NCI-H748 treated with DMSO at 0.1 percent for 48 hours (cell line): ENCODE data around the gene MAP3K6.
A peak's percentile ranks its signal among the peaks of the same experiment; 100 is the strongest.

Source experiments
- DNase-seq: peaks from one replicate; lab custom pipeline; 2025; lab: John Stamatoyannopoulos, UW

The MAP3K6 gene

DNA sequence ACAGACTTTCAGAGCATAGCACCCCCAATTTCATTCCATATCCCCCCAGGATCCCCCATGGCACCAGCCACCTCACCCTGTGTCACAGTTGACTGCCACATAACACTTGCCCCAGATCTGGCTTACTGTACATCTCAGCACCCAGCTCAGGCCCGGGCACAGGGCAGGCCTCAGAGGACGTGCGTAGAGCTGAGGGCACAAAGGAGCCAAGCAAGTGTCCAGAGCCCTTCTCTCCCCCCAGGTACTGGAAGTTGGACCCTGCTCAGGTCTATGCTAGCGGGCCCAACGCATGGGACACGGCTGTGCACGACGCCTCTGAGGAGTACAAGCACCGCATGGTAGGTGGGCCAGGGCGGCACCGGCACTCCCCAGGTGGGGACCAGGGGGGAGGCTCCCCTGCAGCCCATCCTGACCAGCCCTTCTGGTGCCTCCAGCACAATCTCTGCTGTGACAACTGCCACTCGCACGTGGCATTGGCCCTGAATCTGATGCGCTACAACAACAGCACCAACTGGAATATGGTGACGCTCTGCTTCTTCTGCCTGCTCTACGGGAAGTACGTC is 33.0 kb downstream of the MAP3K6 start:
- no peak for DNase-seq

DNA sequence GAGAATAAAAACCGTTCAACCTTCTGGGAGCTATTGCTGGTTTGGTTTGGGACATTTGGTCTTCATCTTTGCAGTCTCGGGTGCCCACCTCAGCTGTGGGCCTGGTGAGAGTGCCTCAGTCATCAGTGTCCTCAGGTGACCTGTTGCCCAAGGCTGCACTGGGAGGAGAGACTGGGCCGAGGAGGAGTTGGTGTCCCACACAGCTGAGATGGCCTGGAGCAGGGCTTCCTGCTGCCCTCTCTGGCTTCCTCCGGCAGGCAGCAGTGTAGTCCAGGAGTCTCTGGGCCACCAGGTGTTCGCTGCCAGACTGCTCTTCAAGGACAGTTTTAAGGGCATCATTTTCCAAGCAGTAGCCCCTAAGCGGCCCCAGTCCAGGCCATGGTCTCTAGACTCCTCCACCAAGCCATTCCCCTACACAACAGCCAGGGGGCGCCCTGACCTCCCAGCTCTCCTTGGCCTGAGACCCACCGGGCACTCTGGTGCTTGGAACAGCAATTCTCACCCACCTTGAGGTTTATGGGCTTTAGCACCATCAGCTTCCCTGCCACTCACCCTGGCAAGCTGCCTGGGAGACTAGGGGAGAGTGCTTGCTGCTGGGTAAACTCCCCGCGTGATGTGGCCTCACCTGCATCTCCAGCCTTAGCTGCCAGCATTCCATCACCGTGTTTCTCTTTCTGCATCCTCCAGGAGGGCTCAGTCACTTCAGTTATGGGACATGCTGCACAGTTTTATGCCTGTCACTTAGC is 34.1 kb downstream of the MAP3K6 start:
- DNase-seq = no peak

DNA sequence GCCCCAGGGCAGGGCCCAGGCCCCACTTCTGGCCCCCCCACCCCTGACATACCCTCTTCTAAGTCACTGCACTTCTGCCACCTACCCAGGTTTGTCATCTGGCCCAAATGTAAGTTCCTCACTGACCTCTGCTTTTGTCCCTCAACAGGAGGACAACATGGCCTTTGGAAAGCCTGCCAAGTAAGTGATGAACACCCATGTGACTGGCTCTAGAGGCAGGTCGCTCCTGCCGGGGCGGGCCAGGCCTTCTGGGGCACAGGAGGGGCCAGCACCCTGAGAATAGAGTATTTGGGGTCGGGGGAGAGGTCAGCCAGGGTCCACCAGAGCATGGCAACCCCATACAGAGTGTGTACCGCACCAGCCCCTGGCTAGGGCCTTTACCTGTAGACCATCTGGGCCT is 34.8 kb downstream of the MAP3K6 start:
- DNase-seq = no peak

DNA sequence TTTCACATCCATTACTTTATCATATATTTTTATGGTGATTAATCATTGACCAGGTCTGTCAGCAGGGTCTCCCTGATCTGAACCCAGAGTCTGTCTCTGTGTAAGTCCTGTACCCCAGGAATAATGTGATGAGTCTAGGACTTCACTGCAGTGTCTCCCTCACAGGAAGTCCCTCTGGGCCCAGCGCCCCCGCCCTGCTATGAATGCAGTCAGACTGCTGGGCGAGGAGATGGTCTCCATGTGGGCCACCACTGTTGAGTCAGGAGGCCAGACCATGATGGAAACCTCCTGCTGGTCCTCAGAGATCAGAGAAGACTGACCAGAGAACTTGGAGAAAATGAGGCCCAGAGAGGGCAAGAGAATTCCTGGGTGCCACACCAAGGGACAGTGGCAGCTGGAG is 35.3 kb downstream of the MAP3K6 start:
- DNase-seq = no peak

DNA sequence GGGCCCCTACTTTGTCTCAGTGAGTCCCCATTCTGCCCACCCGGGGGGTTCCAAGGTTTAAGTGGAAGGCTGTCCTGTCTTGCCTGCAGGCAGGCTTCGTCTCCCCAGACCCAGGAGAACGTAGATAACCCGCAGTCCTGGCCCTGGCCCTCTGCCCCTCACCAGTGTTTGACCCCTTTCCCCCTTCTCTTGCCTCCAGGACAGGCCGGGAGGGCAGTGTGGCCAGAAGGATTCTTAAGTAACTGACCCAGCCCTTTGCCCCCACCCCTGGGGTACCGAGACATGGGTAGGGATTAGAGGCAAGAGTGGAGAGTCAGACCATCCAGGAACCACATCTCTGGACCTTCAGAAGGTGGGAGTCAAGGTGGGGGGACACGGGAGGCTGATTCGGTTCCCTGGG is 36.0 kb downstream of the MAP3K6 start:
- no peak for DNase-seq

DNA sequence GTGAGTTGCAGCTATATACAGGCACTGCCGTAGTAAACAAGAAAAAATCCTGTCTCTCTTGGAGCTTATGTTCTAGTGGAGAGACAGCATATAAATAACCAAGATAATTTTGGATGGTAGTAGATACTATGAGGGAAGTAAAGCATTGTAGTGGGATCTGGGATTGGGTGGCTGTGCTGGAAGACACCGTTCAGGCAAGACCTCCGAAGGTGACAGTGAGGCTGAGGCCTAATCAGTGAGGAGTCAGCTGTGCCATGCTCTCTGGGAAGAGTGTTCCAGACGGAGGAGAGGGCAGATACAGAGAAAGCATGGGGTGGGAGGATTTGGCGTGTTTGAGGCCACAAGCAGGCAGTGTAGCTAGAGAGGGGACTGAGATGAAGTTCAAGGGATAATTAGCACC is 38.8 kb downstream of the MAP3K6 start:
- DNase-seq = no peak

DNA sequence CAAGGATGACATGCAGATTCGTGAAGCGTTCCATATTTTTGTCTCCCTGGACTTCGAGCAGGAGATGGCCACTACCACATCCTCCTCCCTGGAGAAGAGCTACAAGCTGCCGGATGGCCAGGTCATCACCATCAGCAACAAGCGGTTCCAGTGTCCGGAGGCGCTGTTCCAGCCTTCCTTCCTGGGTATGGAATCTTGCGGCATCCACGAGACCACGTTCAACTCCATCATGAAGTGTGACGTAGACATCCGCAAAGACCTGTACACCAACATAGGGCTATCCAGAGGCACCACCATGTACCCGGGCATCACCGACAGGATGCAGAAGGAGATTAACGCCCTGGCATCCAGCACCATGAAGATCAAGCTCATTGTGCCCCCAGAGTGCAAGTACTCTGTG is 41.5 kb downstream of the MAP3K6 start:
- no peak for DNase-seq

DNA sequence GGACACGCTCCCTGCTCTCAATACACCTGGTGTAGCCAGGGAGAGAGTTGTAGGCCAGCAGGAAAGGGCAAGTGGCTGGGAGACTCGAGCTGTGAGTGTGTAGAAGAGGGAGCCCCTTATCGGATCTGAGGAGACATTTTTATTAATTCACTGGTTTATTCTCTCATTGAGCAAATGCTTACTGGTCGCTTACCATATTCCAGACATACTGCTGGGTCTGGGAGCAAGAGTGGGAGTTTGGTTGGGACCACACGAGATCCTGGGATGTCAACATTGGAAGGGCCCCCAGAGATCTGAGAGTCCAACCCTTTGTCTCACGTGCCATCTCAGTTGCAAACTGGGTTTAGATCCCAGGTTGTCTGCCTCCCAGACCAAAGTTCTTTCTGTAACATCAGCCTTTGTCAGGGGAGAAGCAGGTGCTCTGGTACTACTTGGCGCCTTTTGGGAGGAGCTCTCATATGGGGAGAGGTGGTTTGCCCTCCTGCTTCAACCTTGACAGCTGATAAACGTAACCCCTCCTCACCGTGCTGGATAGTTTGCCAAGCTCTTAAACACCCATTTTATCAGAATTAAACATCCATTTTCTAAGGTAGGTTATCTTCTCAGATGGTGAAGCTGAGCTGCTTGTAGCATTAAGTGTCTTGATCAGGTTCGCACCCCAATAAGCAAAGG is 44.1 kb downstream of the MAP3K6 start:
- no peak for DNase-seq

DNA sequence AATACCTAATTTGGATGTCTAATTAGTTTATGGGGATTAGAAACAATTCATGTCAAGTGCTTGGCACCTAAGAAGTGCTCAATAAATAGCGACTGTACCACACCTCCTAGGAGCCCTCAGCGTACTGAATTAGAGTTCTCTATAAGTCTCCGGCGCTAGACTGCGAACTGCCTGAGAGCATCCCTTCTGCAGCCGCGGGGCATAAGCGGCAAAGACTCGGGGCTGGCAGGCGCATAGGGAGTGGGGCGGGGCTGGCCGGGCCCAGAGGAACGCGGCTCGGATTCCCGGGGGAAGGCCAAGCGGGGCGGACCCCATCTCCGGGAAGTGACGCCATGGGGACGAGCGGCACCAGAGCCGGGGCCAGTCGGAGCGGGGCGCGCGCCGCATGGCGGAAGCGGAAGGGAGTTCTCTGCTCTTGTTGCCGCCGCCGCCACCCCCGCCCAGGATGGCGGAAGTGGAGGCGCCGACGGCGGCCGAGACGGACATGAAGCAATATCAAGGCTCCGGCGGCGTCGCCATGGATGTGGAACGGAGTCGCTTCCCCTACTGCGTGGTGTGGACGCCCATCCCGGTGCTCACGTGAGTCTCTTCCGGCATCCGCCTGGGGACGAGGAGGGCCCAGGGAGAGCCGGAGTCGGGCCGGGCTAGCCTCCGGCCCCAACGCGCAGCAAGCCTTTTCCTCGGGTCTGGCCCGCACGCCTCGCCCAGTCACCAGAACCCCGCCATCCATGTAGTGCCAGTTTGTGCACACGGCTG is 44.8 kb downstream of the MAP3K6 start, which contains the start of gene TMEM222:
TSS of gene TMEM222 (plus strand) at position 351 of the 756 bp plus-strand sequence. CDS start at position 386, 35 bp downstream.
- peak; percentile 85 for DNase-seq

DNA sequence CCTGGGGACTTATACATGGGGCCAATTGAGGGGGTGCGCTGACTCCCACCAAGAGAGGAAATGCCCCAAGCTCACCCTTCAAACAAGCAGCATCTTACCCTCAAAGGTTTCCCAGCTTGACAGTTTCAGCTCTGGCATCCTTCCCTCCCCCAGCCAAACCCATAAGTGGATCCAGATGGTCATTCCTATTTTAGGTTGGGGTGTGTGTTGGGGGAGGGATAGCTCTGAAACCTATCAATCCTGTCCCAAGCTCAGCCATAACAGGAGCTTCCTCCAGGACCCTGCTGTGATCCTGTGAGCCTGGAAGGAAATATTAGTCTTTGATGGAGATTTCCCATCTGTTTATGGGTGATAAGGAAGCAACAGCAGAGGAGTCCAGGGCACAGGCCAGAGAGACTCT is 48.2 kb downstream of the MAP3K6 start:
- no peak for DNase-seq

DNA sequence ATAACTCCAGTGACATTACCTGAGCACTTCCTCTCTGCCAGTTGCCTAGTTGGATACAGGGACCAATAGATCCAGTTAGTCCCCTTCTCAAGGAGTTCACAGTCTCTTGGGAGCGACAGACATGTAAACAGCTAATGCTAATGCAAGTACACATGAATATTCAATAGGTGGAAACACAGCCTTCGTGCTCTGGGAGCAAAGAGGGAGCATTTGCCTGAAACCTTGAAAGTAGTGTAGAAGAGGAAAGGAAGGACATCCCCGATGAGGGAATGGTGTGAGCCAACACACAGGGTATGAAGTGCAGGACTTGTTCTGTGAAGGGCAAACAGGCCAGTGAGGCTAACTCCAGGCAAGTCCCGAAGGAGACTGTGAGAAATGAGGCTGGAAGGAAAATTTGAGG is 48.6 kb downstream of the MAP3K6 start:
- DNase-seq = no peak

DNA sequence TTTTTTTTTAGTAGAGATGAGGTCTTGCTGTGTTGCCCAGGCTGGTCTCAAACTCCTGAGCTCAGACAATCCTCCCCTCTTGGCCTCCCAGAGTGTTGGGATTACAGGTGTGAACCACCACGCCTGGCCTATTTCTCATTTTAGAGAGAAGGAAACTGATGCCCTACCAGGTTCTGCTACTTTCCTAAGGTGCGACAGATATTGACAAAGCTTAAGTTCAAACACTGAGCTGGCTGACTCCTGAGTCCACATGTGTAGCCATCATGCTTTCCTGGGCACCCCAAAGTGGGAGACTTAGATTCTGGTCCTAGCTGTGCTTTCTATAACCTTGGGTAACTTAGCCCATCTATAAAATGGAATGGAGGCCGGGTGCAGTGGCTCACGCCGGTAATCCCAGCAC is 49.9 kb downstream of the MAP3K6 start:
- no peak for DNase-seq

DNA sequence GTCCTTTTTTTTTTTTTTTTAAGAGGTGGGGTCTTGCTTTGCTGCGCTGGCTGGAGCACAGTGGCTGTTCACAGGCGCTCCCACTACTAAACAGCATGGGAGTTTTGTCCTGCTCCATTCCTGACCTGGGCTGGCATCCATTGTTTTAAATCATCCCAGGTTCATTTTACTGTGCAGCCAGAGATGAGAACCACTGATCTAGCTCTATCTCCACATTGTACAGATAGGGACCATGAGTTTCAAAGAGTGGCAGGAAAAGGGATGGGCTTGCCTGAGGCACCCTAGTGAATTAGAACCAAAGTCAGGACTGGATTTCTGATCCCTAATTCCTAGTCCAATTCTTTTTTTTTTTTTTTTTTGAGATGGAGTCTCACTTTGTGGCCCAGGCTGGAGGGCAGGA is 52.0 kb downstream of the MAP3K6 start:
- no peak for DNase-seq

DNA sequence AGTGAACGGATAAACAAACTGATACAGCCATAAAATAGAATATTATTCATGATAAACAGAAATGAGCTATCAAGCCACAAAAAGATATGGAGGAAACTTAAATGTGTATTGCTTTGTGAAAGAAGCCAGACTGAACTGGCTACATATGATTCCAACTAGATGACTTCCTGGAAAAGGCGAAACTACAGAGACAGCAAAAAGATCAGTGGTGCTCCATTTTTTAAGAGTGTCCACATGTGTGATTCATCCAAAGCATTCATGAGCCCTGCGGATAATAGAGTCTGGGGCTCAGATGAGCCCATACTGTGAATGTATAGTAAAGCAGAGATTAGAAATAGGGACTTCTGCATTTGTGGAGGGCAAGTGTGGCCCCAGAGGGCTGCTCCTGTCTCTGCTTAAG is 52.6 kb downstream of the MAP3K6 start:
- no peak for DNase-seq

DNA sequence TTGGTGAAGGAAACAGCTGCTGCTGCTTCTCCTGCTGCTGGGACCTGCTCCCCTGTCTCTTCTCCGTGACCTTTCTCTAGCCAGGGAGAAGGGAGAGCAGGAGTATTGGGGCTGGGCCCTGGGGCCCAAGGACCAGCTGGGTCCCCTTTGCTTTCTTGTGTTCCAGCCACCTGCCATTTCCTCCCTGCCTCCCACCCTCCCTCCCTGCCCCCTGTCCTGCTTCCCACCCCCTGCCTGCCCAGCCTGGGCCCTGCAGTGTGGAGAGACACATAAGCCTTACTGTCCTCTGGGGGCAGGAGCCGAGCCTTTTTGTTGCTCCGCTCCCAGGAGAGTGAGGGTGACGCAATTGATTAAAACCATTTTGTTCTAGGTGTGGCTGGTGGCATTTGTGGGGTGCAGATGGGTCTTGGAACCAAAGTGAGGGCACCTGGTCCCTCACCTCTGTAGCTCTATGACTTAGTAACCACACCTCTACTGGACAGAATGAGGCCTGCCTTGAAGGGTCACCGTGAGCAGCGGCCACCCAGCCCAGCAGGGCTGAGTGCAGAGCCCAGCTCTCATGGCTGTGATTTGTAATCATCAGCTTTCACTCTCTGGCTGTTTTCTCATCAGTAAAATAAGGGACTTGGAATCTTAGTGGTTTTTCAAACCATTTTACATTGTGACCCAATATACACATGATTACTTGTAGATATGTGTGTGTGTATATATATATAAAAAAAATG is 58.7 kb downstream of the MAP3K6 start:
- no peak for DNase-seq

DNA sequence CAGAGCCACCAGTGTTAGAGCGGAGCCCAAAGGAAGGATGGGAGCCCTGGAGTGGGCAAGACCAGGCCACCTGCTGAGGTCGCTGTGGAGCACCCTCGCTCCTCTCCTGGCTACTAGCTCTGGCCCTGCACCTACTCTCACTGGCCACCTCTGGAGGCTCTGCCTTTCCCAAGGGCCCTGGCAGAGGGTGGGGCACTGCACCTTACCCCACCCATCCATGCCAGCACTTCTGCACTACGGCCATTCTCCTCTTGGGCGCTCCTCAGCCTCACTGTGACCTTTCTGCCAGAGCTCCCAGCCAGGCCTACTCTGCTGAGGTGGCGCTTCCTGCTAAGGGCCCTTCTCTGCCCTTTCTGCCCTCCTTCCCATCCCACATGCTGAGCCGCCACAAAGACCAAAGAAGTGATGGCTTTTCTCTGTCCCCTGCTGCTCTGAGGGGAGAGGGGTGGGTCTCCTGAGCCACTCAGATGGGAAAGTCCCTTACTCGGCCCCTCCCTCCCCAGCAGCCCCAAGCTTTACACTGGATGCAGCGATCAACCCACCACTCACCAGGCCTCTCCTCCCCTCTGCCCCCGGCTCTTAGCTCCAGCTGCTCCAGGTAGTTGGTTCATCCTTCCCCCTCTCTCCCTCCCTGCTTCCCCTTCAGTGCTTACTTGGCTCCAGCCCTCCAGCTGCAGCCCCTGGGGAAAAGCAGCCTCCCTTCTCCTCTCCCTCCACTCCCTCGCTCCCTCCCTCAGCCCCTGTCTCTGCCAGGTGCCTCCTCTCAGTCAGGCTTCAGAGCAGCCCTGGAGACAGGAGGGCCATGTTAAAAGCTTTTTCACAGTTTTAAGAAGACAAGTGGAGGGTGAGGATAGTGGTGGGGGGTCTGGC is 59.6 kb downstream of the MAP3K6 start:
- DNase-seq = no peak

DNA sequence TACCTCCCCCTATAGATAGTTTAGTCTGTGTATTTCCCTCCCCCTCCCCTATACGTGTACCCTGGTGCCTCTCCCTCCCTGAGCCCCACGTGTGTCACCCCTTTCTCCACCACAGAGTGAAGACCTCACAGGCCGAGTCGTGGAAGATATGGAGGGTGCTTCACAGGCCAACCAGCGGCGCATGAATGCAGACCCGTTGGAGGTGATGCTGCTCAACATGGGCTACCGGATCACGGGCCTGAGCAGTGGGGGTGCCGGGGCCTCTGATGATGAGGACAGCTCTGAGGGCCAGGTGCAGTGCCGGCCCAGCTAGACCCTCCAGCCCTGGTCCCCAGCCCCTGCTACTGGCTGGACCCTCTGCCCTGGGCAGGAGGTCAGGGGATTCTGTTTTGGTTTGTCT is 60.7 kb downstream of the MAP3K6 start:
- DNase-seq = no peak
